ENCODE data around the gene B4GALT2.

The B4GALT2 gene

GRCh38 chr1:44031252-44032169, 52.5 kb downstream of the B4GALT2 start, which contains the start of gene SLC6A9:
Gene SLC6A9, minus strand, starts transcription at chr1:44031462. Its CDS starts 7,185 bp downstream, at chr1:44024277.
- DNase-seq: peak; percentile 88

GRCh38 chr1:44032170-44032790, 53.3 kb downstream of the B4GALT2 start:
- peak; percentile 26 for DNase-seq

GRCh38 chr1:44033041-44033575, 54.1 kb downstream of the B4GALT2 start:
- DNase-seq: no peak

GRCh38 chr1:44033756-44034155, 54.7 kb downstream of the B4GALT2 start:
- DNase-seq: no peak

GRCh38 chr1:44034423-44034822, 55.4 kb downstream of the B4GALT2 start:
- no peak for DNase-seq

- DNase-seq: no peak
These were observed 56.1 kb downstream of the B4GALT2 start for GRCh38 chr1:44034976-44035716.

- DNase-seq: no peak
These were observed 56.9 kb downstream of the B4GALT2 start for GRCh38 chr1:44035726-44036408.

GRCh38 chr1:44036409-44037139, 57.6 kb downstream of the B4GALT2 start:
- DNase-seq: peak; percentile 72

GRCh38 chr1:44037154-44037553, 58.1 kb downstream of the B4GALT2 start:
- peak; percentile 53 for DNase-seq

GRCh38 chr1:44038876-44039657, 60.1 kb downstream of the B4GALT2 start:
- peak; percentile 63 for DNase-seq

GRCh38 chr1:44040418-44040817, 61.4 kb downstream of the B4GALT2 start:
- no peak for DNase-seq

Data from fibroblast of skin of right biceps (primary cell).